ENCODE measurements around the gene CLIC4. TPM values are rescaled to one million over a fixed set of nuclear protein-coding genes. Genes with fewer than 3 reads are reported as not detected.

CLIC4 gene
- total and polyA plus RNA-seq, 2 donors (not counting 1 experiment from before 2014, with no cell fraction given) = 28.5 to 123 TPM

Small RNA genes within 50 kb of the gene (small RNA-seq; reads per million reads assigned to genes)
- gene RNU6-1208P (ENCODE audit: insufficient read length, low read depth, low replicate concordance) = not detected

Other genes with a start within 250 kb of the CLIC4 start
- gene RCAN3, start 242.6 kb upstream of the CLIC4 start, total RNA-seq = 35.1 and 37.3 TPM in 2 replicates
- gene RCAN3, start 242.6 kb upstream of the CLIC4 start, polyA plus RNA-seq = 19.3 and 21.9 TPM in 2 replicates
- not detected in 2 replicates for gene NCMAP, start 189.4 kb upstream of the CLIC4 start, total RNA-seq
- gene NCMAP, start 189.4 kb upstream of the CLIC4 start, polyA plus RNA-seq = not detected in 2 replicates
- 226 and 238 TPM in 2 replicates for gene SRRM1, start 102.1 kb upstream of the CLIC4 start, total RNA-seq
- gene SRRM1, start 102.1 kb upstream of the CLIC4 start, polyA plus RNA-seq = 88.5 and 153 TPM in 2 replicates
- gene RUNX3, start 184.8 kb downstream of the CLIC4 start, total RNA-seq = 116 and 127 TPM in 2 replicates
- gene RUNX3, start 184.8 kb downstream of the CLIC4 start, polyA plus RNA-seq = 86.0 and 101 TPM in 2 replicates

Data from B cell (primary cell).